PC-9 (cell line): ENCODE measurements around the gene ACTR3. TPM values are rescaled to one million over a fixed set of nuclear protein-coding genes. Genes with fewer than 3 reads are reported as not detected.

ENCODE experiments used
- BruUV-seq: library from RNA; stranded (reverse); fragments of 400-500 nt; replicated peaks from 2 replicates; lab custom pipeline; 2021; lab: Mats Ljungman, UMichigan
- CTCF ChIA-PET: fragments of 300-600 bp; sonication (Branson Sonifier 250); formaldehyde crosslinking; loops from one replicate; lab custom pipeline; 2022; ENCODE audit warnings: antibody characterized with exemption; lab: Charles Lee
- POLR2A ChIA-PET: fragments of 300-600 bp; sonication (Branson Sonifier 250); formaldehyde crosslinking; loops from one replicate; lab custom pipeline; 2022; ENCODE audit warnings: antibody characterized with exemption; ENCODE audit not compliant: unreplicated experiment; lab: Charles Lee
- DNase-seq, 2 experiments: peaks; one replicate each; pipeline versions ENCODE4 v3.0.0 to v3.0.0-alpha.2; 2015 to 2022; ENCODE audit warnings: mixed read lengths in 1 of 2
- H2AFZ ChIP-seq: fragments of 200-600 bp; sonication (generic); 2 replicates; pipeline ENCODE4 v1.8.1; 2017; ENCODE audit warnings: antibody characterized with exemption
- H3F3A ChIP-seq: fragments of 200-600 bp; sonication (generic); 2 replicates; pipeline ENCODE4 v1.8.1; 2017; ENCODE audit warnings: antibody characterized with exemption, mild to moderate bottlenecking, low read depth; ENCODE audit not compliant: insufficient read depth
- H3K27ac ChIP-seq: fragments of 200-600 bp; sonication (generic); 2 replicates; pipeline ENCODE4 v1.6.1; 2016; ENCODE audit warnings: mixed run types
- H3K27me3 ChIP-seq: fragments of 200-600 bp; sonication (generic); 2 replicates; pipeline ENCODE4 v1.6.1; 2016; ENCODE audit warnings: low read depth, mixed run types; ENCODE audit not compliant: insufficient read depth
- H3K36me3 ChIP-seq: fragments of 200-600 bp; sonication (generic); 2 replicates; pipeline ENCODE4 v1.6.1; 2016; ENCODE audit warnings: low read depth, mixed run types
- H3K4me1 ChIP-seq: fragments of 200-600 bp; sonication (generic); replicated peaks from 2 replicates; pipeline ENCODE4 v1.6.1; 2016; ENCODE audit warnings: mixed run types; ENCODE audit not compliant: insufficient read depth
- H3K4me2 ChIP-seq: fragments of 200-600 bp; sonication (generic); 2 replicates; pipeline ENCODE4 v1.6.1; 2017; ENCODE audit warnings: mixed run types
- H3K4me3 ChIP-seq: fragments of 200-600 bp; sonication (generic); 2 replicates; pipeline ENCODE4 v1.6.1; 2016; ENCODE audit warnings: mixed run types
- H3K79me2 ChIP-seq: fragments of 200-600 bp; sonication (generic); 2 replicates; pipeline ENCODE4 v1.6.1; 2017; ENCODE audit warnings: low read depth, mixed run types
- H3K9me2 ChIP-seq: fragments of 200-600 bp; sonication (generic); 2 replicates; pipeline ENCODE4 v1.8.1; 2017; ENCODE audit warnings: mild to moderate bottlenecking; ENCODE audit not compliant: insufficient read depth
- H3K9me3 ChIP-seq: fragments of 200-600 bp; sonication (generic); 2 replicates; pipeline ENCODE4 v1.8.1; 2016; ENCODE audit warnings: low read depth; ENCODE audit not compliant: insufficient read depth
- H4K20me1 ChIP-seq: fragments of 200-600 bp; sonication (generic); 2 replicates; pipeline ENCODE4 v1.8.1; 2017; ENCODE audit not compliant: insufficient read depth
- CTCF ChIP-seq: fragments of 200-600 bp; sonication (generic); conservative IDR thresholded peaks from 2 replicates; pipeline ENCODE4 v1.6.1; 2017; ENCODE audit warnings: mixed run types, antibody characterized with exemption, mild to moderate bottlenecking, moderate library complexity
- EZH2 ChIP-seq: fragments of 200-600 bp; sonication (generic); IDR thresholded peaks from 2 replicates; pipeline ENCODE4 v1.8.0; 2017; ENCODE audit warnings: antibody characterized with exemption, low read depth
- intact Hi-C: fragments of 100-400 bp; cut with micrococcal nuclease; formaldehyde crosslinking; loops from one replicate; pipeline ENCODE4 v1.10.0; 2022; ENCODE audit not compliant: unreplicated experiment
- total RNA-seq: library from RNA; stranded (reverse); gene quantifications from 2 replicates; pipeline ENCODE4 v1.2.3, GENCODE V29; 2021

The ACTR3 gene
- total RNA-seq, 1 experiment from 2014 or later, result 222 TPM

GRCh38 chr2:113973810-113974209 is 83.9 kb downstream of the ACTR3 start:
- no peaks in the 10 kb centered on the region for H3K79me2 ChIP-seq
- DNase-seq, result no peak
- H4K20me1 ChIP-seq, result no peaks in the 10 kb centered on the region
- no peak overlapping the region for H3K4me2 ChIP-seq
- no peak overlapping the region for H2AFZ ChIP-seq
- H3K4me1 ChIP-seq, result peaks cover 24% of the 10 kb centered on the region
- no TSS peak for BruUV-seq
- H3K9me3 ChIP-seq, result no peaks in the 10 kb centered on the region
- H3K27ac ChIP-seq, result no peak overlapping the region
- ChIA-PET CTCF (no interaction called here), POLR2A (no interaction called here)
- no peaks in the 10 kb centered on the region for H3K36me3 ChIP-seq
- H3K4me3 ChIP-seq, result no peak overlapping the region
- intact Hi-C loops, result no loop called here
- no peaks in the 10 kb centered on the region for H3K9me2 ChIP-seq
- TF ChIP-seq EZH2, result no peak
- no peak for TF ChIP-seq CTCF
- H3K27me3 ChIP-seq, result no peaks in the 10 kb centered on the region
- peaks cover 12% of the 10 kb centered on the region; the same call in 1 of the 2 replicates for H3F3A ChIP-seq

- no peak overlapping the region for H3K27ac ChIP-seq
- H3K4me1 ChIP-seq, result peaks cover 28% of the 10 kb centered on the region
- no peaks in the 10 kb centered on the region for H4K20me1 ChIP-seq
- no peaks in the 10 kb centered on the region for H3K9me3 ChIP-seq
- intact Hi-C loops, result loop anchor here (5.0 kb wide), 1 partner anchor 578 kb away; no protein-coding TSS in a partner anchor
- ChIA-PET POLR2A (no interaction called here), CTCF (no interaction called here)
- H3K4me3 ChIP-seq, result no peak overlapping the region
- H3F3A ChIP-seq, result peaks cover 17% of the 10 kb centered on the region; the same call in 1 of the 2 replicates
- no peaks in the 10 kb centered on the region for H3K27me3 ChIP-seq
- H3K4me2 ChIP-seq, result no peak overlapping the region
- no peaks in the 10 kb centered on the region for H3K9me2 ChIP-seq
- no peak for TF ChIP-seq CTCF
- TF ChIP-seq EZH2, result no peak
- H3K36me3 ChIP-seq, result no peaks in the 10 kb centered on the region
- H3K79me2 ChIP-seq, result no peaks in the 10 kb centered on the region
- no TSS peak for BruUV-seq
- no peak for DNase-seq
- H2AFZ ChIP-seq, result no peak overlapping the region
Observed at GRCh38 chr2:113974727-113975126, 84.8 kb downstream of the ACTR3 start.

- H3F3A ChIP-seq, result peaks cover 17% of the 10 kb centered on the region; the same call in 1 of the 2 replicates
- no peak overlapping the region for H3K4me2 ChIP-seq
- H3K79me2 ChIP-seq, result no peaks in the 10 kb centered on the region
- H3K36me3 ChIP-seq, result no peaks in the 10 kb centered on the region
- H3K4me3 ChIP-seq, result no peak overlapping the region
- DNase-seq, result no peak
- H3K4me1 ChIP-seq, result peaks cover 28% of the 10 kb centered on the region
- BruUV-seq, result no TSS peak
- ChIA-PET CTCF (interaction anchor here (0.6 kb wide), 1 partner anchor 585 kb away, joined by 5 read pairs; no protein-coding TSS in a partner anchor), POLR2A (no interaction called here)
- no peaks in the 10 kb centered on the region for H3K27me3 ChIP-seq
- H4K20me1 ChIP-seq, result no peaks in the 10 kb centered on the region
- intact Hi-C loops, result loop anchor here (5.0 kb wide), 1 partner anchor 576 kb away; no protein-coding TSS in a partner anchor
- no peak for TF ChIP-seq CTCF
- no peak for TF ChIP-seq EZH2
- no peaks in the 10 kb centered on the region for H3K9me2 ChIP-seq
- H2AFZ ChIP-seq, result no peak overlapping the region
- H3K9me3 ChIP-seq, result no peaks in the 10 kb centered on the region
- no peak overlapping the region for H3K27ac ChIP-seq
Observed at GRCh38 chr2:113976277-113976928, 86.5 kb downstream of the ACTR3 start.
